ENCODE measurements around the gene ADGRG6. TPM values are rescaled to one million over a fixed set of nuclear protein-coding genes. Genes with fewer than 3 reads are reported as not detected.
"Not testable (repeated sequence)": the region's sequence is repeated elsewhere in the genome, so short reads cannot be mapped to it uniquely, and the experiment has no call there.

The ADGRG6 gene
- total and polyA plus RNA-seq, 2 donors from 2014 or later = 2.6 to 32.8 TPM

DNA sequence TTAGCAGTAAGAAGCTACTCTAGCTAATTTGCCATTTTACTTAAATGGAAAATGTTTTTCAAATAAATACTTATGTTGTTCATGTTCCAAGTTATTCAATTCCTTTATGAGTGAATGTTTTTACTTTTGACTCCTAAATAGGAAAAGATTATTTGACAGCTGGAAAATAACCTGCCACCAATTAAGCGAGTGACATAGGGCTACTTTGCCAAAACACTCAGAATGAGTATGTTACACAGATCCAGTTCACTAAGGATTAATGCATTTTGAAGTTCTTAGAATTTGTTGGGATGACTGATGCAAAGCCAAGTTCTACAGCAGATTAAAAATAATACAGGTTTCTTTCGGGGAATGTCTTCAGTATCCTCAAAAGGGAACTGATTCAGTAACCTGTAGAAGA lies 144.4 kb downstream of the ADGRG6 start:
- Histone ChIP-seq H3K4me3 (ENCODE audit: low read length in 3 of 3) (no peak overlapping the region), H3K9me3 (ENCODE audit: control insufficient read depth in 2 of 3, insufficient read depth in 1 of 3, low read length in 3 of 3) (no peaks in the 10 kb centered on the region), H3K27me3 (ENCODE audit: control insufficient read depth, insufficient read depth, low read length) (no peaks in the 10 kb centered on the region), H3K36me3 (ENCODE audit: control insufficient read depth in 2 of 3, insufficient read depth in 3 of 3, low read length in 3 of 3) (no peaks in the 10 kb centered on the region), H3K27ac (ENCODE audit: low read depth in 2 of 2, low read length in 2 of 2) (no peak overlapping the region), H3K4me1 (ENCODE audit: control insufficient read depth in 2 of 3, insufficient read depth in 2 of 3, low read depth in 1 of 3, low read length in 3 of 3) (no peaks in the 10 kb centered on the region), H3K9ac (ENCODE audit: low read length in 3 of 3) (no peak overlapping the region)
- TF ChIP-seq, protein P1, sequence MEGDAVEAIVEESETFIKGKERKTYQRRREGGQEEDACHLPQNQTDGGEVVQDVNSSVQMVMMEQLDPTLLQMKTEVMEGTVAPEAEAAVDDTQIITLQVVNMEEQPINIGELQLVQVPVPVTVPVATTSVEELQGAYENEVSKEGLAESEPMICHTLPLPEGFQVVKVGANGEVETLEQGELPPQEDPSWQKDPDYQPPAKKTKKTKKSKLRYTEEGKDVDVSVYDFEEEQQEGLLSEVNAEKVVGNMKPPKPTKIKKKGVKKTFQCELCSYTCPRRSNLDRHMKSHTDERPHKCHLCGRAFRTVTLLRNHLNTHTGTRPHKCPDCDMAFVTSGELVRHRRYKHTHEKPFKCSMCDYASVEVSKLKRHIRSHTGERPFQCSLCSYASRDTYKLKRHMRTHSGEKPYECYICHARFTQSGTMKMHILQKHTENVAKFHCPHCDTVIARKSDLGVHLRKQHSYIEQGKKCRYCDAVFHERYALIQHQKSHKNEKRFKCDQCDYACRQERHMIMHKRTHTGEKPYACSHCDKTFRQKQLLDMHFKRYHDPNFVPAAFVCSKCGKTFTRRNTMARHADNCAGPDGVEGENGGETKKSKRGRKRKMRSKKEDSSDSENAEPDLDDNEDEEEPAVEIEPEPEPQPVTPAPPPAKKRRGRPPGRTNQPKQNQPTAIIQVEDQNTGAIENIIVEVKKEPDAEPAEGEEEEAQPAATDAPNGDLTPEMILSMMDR (IDR thresholded peaks at IDR 0.05; ENCODE audit: borderline replicate concordance, extremely low read depth, insufficient read depth) = no peak
- intact Hi-C loops (cut with DNase I) = no loop called here
- no peak for DNase-seq
- no peak for FAIRE-seq

DNA sequence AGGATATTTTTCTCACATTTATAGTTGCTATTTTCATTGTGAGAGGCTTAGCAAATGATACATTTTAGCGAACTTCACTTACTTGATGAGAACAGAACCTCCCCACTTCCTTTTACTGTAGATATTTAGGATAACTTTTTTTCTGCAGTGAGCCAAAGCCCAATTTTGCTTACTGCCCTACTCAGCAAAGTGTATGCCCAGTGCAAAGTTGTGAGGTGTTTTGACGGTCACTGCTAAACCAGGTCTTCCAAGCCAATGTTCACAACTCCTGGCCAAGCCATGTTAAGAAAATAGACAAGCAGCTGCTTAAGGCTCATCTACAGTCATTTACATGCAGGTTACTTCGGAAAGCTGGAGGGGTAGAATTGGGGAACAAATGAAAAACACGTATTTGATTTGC lies 144.8 kb downstream of the ADGRG6 start:
- intact Hi-C loops (cut with DNase I) = no loop called here
- TF ChIP-seq, protein P1 (IDR thresholded peaks at IDR 0.05; ENCODE audit: borderline replicate concordance, extremely low read depth, insufficient read depth) = no peak
- Histone ChIP-seq H3K9ac (ENCODE audit: low read length in 3 of 3) (no peak overlapping the region), H3K4me3 (ENCODE audit: low read length in 3 of 3) (no peak overlapping the region), H3K4me1 (ENCODE audit: control insufficient read depth in 2 of 3, insufficient read depth in 2 of 3, low read depth in 1 of 3, low read length in 3 of 3) (no peaks in the 10 kb centered on the region), H3K27ac (ENCODE audit: low read depth in 2 of 2, low read length in 2 of 2) (no peak overlapping the region), H3K9me3 (ENCODE audit: control insufficient read depth in 2 of 3, insufficient read depth in 1 of 3, low read length in 3 of 3) (no peaks in the 10 kb centered on the region), H3K36me3 (ENCODE audit: control insufficient read depth in 2 of 3, insufficient read depth in 3 of 3, low read length in 3 of 3) (no peaks in the 10 kb centered on the region), H3K27me3 (ENCODE audit: control insufficient read depth, insufficient read depth, low read length) (no peaks in the 10 kb centered on the region)
- DNase-seq = no peak
- FAIRE-seq = no peak

DNA sequence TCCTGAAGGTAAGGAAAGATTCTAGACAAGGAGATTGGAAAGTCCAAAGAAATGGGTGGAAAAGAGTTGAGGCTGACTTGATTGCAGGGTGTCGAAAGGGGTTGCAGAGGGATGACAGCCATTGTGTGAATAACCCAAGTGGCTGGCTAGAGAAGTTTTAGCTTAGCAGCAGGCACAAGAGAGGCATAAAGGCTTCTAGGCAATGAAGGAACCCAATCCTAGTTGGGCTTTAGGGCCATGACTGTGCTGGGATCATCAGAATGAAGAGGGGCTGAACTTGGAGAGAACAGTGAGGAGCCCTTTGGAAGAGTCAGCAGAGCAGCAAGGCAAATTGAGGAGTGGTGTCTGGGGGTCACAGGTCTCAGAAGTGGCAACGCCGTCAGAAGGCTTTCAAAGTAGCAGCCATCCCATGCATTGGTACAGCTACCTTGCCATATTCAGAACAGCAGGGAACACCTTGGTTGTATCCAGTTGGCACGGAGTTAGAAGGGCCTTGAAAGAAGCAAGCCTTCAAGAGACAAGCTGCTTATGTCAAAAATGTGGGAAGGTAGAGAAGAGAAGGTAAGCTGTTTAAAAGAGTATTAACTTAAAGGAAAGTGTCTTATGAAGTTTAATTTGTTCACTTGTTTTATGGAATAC lies 146.4 kb downstream of the ADGRG6 start:
- Histone ChIP-seq H3K4me3 (ENCODE audit: low read length in 3 of 3) (no peak overlapping the region), H3K4me1 (ENCODE audit: control insufficient read depth in 2 of 3, insufficient read depth in 2 of 3, low read depth in 1 of 3, low read length in 3 of 3) (no peaks in the 10 kb centered on the region), H3K9ac (ENCODE audit: low read length in 3 of 3) (no peak overlapping the region), H3K27me3 (ENCODE audit: control insufficient read depth, insufficient read depth, low read length) (no peaks in the 10 kb centered on the region), H3K27ac (ENCODE audit: low read depth in 2 of 2, low read length in 2 of 2) (no peak overlapping the region), H3K9me3 (ENCODE audit: control insufficient read depth in 2 of 3, insufficient read depth in 1 of 3, low read length in 3 of 3) (no peaks in the 10 kb centered on the region), H3K36me3 (ENCODE audit: control insufficient read depth in 2 of 3, insufficient read depth in 3 of 3, low read length in 3 of 3) (no peaks in the 10 kb centered on the region)
- DNase-seq (no peak), FAIRE-seq (no peak)
- TF ChIP-seq, protein P1 (IDR thresholded peaks at IDR 0.05; ENCODE audit: borderline replicate concordance, extremely low read depth, insufficient read depth) = no peak
- intact Hi-C loops (cut with DNase I) = no loop called here

DNA sequence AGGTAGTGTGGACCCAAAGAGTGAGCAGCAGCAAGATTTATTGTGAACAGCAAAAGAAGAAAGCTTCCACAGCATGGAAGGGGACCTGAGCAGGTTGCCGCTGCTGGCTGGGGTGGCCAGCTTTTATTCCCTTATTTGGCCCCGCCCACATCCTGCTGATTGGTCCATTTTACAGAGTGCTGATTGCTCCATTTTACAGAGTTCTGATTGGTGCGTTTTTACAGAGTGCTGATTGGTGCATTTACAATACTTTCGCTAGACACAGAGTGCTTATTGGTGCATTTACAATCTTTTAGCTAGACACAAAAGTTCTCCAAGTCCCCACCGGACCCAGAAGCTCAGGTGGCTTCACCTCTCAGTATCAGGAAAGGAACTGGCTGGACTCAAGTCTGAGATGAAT lies 149.0 kb downstream of the ADGRG6 start:
- H3K9ac ChIP-seq (ENCODE audit: low read length in 3 of 3); H3K36me3 ChIP-seq (ENCODE audit: control insufficient read depth in 2 of 3, insufficient read depth in 3 of 3, low read length in 3 of 3); H3K27ac ChIP-seq (ENCODE audit: low read depth in 2 of 2, low read length in 2 of 2); DNase-seq; H3K9me3 ChIP-seq (ENCODE audit: control insufficient read depth in 2 of 3, insufficient read depth in 1 of 3, low read length in 3 of 3); H3K4me1 ChIP-seq (ENCODE audit: control insufficient read depth in 2 of 3, insufficient read depth in 2 of 3, low read depth in 1 of 3, low read length in 3 of 3); FAIRE-seq; intact Hi-C loops (cut with DNase I); H3K4me3 ChIP-seq (ENCODE audit: low read length in 3 of 3); H3K27me3 ChIP-seq (ENCODE audit: control insufficient read depth, insufficient read depth, low read length): not testable (repeated sequence)

All from kidney (tissue), 14 donors.